ENCODE results near the gene B4GALT2. TPM values are rescaled to one million over a fixed set of nuclear protein-coding genes. Genes with fewer than 3 reads are reported as not detected.

B4GALT2 gene
- total RNA-seq, 2 donors from 2014 or later, result 62.7 to 72.7 TPM

DNA sequence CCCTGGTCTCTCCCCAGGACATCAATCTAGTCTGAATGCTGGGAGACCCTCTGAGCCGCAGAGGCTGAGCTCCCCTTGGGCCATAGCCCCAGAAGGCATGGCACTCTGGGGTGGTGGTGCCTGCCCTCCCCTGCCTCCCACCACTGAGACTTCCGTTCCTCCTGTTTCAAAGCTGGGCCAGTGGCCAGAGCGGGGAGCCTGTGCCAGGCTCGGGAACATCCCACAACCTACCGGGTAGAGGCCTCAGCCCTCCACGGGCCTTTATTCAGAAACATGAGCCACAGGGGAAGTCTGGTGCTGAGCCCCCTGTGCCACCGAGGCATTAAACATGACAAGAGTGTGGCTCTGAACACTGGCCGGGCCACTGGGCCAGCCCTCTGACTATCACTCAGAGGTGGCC lies 20.4 kb downstream of the B4GALT2 start:
- no peaks in the 10 kb centered on the region for H3K27me3 Mint-ChIP-seq (ENCODE audit: insufficient read depth)
- DNase-seq, result no peak
- Histone ChIP-seq H3K9ac (ENCODE audit: extremely low read depth, low read length, poor library complexity, severe bottlenecking) (no peak overlapping the region), H3K27ac (ENCODE audit: low read depth, low read length) (peak overlapping the region; percentile 6), H3K36me3 (ENCODE audit: control insufficient read depth, insufficient read depth, low read length) (no peaks in the 10 kb centered on the region), H3K4me1 (ENCODE audit: control insufficient read depth, insufficient read depth, low read length) (peaks cover 29% of the 10 kb centered on the region), H3K9me3 (ENCODE audit: control insufficient read depth, low read length) (no peaks in the 10 kb centered on the region), H3K4me3 (ENCODE audit: low read length) (no peak overlapping the region), H3K27me3 (ENCODE audit: control insufficient read depth, insufficient read depth, low read length, poor library complexity, severe bottlenecking) (no peaks in the 10 kb centered on the region)
- WGBS, 2 experiments (ENCODE audit: insufficient coverage in 1 of 2, insufficient read length in 1 of 2), result 92 to 100% methylated on average over 2 to 8 of the region's 8 CpGs
- H3K9me3 Mint-ChIP-seq, result no peaks in the 10 kb centered on the region
- H3K4me1 Mint-ChIP-seq, result peaks cover 41% of the 10 kb centered on the region
- H3K36me3 Mint-ChIP-seq (ENCODE audit: low read depth), result peaks cover 13% of the 10 kb centered on the region
- H3K4me3 Mint-ChIP-seq, result no peak overlapping the region
- peak overlapping the region; percentile 92 for H3K27ac Mint-ChIP-seq
- TF ChIP-seq, protein P1, sequence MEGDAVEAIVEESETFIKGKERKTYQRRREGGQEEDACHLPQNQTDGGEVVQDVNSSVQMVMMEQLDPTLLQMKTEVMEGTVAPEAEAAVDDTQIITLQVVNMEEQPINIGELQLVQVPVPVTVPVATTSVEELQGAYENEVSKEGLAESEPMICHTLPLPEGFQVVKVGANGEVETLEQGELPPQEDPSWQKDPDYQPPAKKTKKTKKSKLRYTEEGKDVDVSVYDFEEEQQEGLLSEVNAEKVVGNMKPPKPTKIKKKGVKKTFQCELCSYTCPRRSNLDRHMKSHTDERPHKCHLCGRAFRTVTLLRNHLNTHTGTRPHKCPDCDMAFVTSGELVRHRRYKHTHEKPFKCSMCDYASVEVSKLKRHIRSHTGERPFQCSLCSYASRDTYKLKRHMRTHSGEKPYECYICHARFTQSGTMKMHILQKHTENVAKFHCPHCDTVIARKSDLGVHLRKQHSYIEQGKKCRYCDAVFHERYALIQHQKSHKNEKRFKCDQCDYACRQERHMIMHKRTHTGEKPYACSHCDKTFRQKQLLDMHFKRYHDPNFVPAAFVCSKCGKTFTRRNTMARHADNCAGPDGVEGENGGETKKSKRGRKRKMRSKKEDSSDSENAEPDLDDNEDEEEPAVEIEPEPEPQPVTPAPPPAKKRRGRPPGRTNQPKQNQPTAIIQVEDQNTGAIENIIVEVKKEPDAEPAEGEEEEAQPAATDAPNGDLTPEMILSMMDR (conservative IDR thresholded peaks at IDR 0.05), result no peak

DNA sequence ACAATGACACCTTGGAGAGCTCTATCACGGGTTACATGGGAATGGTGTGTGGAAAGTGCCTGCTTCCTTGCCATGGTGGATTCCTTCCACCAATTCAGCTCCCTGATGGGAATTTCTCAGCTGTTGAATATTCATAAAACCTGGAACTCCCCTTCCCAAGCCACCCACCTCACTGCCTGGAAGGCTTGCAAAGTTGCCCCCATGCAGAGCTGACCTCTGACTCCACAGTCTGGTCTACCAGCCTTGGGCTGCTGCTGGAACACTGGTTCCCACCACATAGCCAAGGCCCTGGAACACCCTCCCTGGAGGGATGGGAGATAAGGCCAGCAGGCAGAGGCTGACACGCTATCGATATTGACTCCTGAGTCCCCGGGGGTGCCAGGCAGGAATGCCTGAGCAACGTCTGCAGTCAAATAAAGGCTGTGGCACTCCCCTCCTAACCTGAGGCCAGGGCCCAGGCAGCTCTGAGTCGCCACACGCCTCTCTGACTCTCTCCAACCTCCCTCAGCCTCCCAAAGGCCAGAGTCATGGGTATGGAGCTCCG lies 21.2 kb downstream of the B4GALT2 start:
- H3K9ac ChIP-seq (ENCODE audit: extremely low read depth, low read length, poor library complexity, severe bottlenecking), result peak overlapping the region; percentile 33
- Mint-ChIP-seq H3K4me3 (no peak overlapping the region), H3K27me3 (ENCODE audit: insufficient read depth) (no peaks in the 10 kb centered on the region), H3K4me1 (peaks cover 42% of the 10 kb centered on the region), H3K36me3 (ENCODE audit: low read depth) (peaks cover 13% of the 10 kb centered on the region), H3K27ac (peak overlapping the region; percentile 92), H3K9me3 (no peaks in the 10 kb centered on the region)
- peak overlapping the region; percentile 59 for H3K27ac ChIP-seq (ENCODE audit: low read depth, low read length)
- TF ChIP-seq, protein P1 (conservative IDR thresholded peaks at IDR 0.05), result no peak
- H3K4me3 ChIP-seq (ENCODE audit: low read length), result no peak overlapping the region
- H3K36me3 ChIP-seq (ENCODE audit: control insufficient read depth, insufficient read depth, low read length), result no peaks in the 10 kb centered on the region
- WGBS, 2 experiments (ENCODE audit: insufficient coverage in 1 of 2, insufficient read length in 1 of 2), result 54 to 78% methylated on average over 6 to 8 of the region's 8 CpGs
- H3K27me3 ChIP-seq (ENCODE audit: control insufficient read depth, insufficient read depth, low read length, poor library complexity, severe bottlenecking), result no peaks in the 10 kb centered on the region
- no peaks in the 10 kb centered on the region for H3K9me3 ChIP-seq (ENCODE audit: control insufficient read depth, low read length)
- H3K4me1 ChIP-seq (ENCODE audit: control insufficient read depth, insufficient read depth, low read length), result peaks cover 31% of the 10 kb centered on the region
- DNase-seq, result peak; percentile 93

DNA sequence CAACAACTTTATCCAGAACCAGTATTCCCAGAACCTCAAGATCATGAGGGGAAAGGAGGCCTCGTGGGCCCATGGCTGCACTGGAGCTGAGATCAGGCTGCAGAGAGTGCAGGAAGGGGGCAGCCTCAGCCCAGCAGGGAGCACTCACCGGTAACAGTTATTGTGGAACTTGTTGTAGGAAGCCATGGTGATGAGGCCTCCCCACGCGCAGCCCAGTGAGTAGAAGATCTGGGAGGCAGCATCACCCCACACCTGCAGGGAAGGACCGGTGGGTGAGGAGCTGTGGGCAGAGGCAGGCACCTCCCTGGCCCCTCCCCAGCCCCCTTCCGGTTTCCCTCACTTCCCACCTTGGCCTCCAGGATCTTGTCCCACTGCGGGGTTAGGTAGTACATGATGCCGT lies 23.2 kb downstream of the B4GALT2 start:
- no peak overlapping the region for H3K4me3 ChIP-seq (ENCODE audit: low read length)
- Mint-ChIP-seq H3K27me3 (ENCODE audit: insufficient read depth) (no peaks in the 10 kb centered on the region), H3K27ac (no peak overlapping the region), H3K9me3 (no peaks in the 10 kb centered on the region), H3K4me1 (peaks cover 38% of the 10 kb centered on the region), H3K36me3 (ENCODE audit: low read depth) (peaks cover 14% of the 10 kb centered on the region), H3K4me3 (no peak overlapping the region)
- TF ChIP-seq, protein P1 (conservative IDR thresholded peaks at IDR 0.05), result no peak
- no peaks in the 10 kb centered on the region for H3K27me3 ChIP-seq (ENCODE audit: control insufficient read depth, insufficient read depth, low read length, poor library complexity, severe bottlenecking)
- H3K9ac ChIP-seq (ENCODE audit: extremely low read depth, low read length, poor library complexity, severe bottlenecking), result no peak overlapping the region
- 93 to 100% methylated on average over 1 to 8 of the region's 8 CpGs for WGBS, 2 experiments (ENCODE audit: insufficient coverage in 1 of 2, insufficient read length in 1 of 2)
- peaks cover 30% of the 10 kb centered on the region for H3K4me1 ChIP-seq (ENCODE audit: control insufficient read depth, insufficient read depth, low read length)
- H3K27ac ChIP-seq (ENCODE audit: low read depth, low read length), result no peak overlapping the region
- DNase-seq, result no peak
- H3K36me3 ChIP-seq (ENCODE audit: control insufficient read depth, insufficient read depth, low read length), result no peaks in the 10 kb centered on the region
- no peaks in the 10 kb centered on the region for H3K9me3 ChIP-seq (ENCODE audit: control insufficient read depth, low read length)

Data from endodermal cell (in vitro differentiated cells).